Activated CD8-positive, alpha-beta memory T cell treated with anti-CD3 and anti-CD28 coated beads for 4 hours (primary cell): ENCODE measurements around the gene NFYC.
"Not testable (repeated sequence)": the region's sequence is repeated elsewhere in the genome, so short reads cannot be mapped to it uniquely, and the experiment has no call there.

ENCODE experiments used
- DNase-seq, 2 donors: peaks; one replicate each; pipeline ENCODE4 v3.0.0-alpha.2; 2020; ENCODE audit warnings: low read depth in 2 of 2

NFYC gene

GRCh38 chr1:40706626-40707025 lies 15.1 kb downstream of the NFYC start:
- DNase-seq = no peak

GRCh38 chr1:40708750-40709099 lies 17.2 kb downstream of the NFYC start:
- no peak for DNase-seq

- peak; percentile 46 to 57 for DNase-seq
These were observed 17.7 kb downstream of the NFYC start for GRCh38 chr1:40709100-40709801.

GRCh38 chr1:40709802-40710278 lies 18.3 kb downstream of the NFYC start:
- no peak for DNase-seq

- DNase-seq = no peak
These were observed 19.2 kb downstream of the NFYC start for GRCh38 chr1:40710581-40711315.

- DNase-seq = no peak
These were observed 20.2 kb downstream of the NFYC start for GRCh38 chr1:40711465-40712404.

- DNase-seq = no peak
These were observed 21.0 kb downstream of the NFYC start for GRCh38 chr1:40712405-40712944.

- no peak for DNase-seq
These were observed 21.5 kb downstream of the NFYC start for GRCh38 chr1:40712997-40713396.

GRCh38 chr1:40715491-40716059 lies 24.1 kb downstream of the NFYC start:
- DNase-seq = no peak

GRCh38 chr1:40717065-40717464 lies 25.6 kb downstream of the NFYC start:
- no peak for DNase-seq

GRCh38 chr1:40717955-40718354 lies 26.5 kb downstream of the NFYC start:
- DNase-seq = no peak

- DNase-seq = no peak
These were observed 29.0 kb downstream of the NFYC start for GRCh38 chr1:40720493-40720892.

GRCh38 chr1:40722622-40723021 lies 31.1 kb downstream of the NFYC start:
- no peak for DNase-seq

- no peak for DNase-seq
These were observed 31.9 kb downstream of the NFYC start for GRCh38 chr1:40723196-40723955.

GRCh38 chr1:40727662-40728061 lies 36.2 kb downstream of the NFYC start:
- not testable (repeated sequence) for DNase-seq

- not testable (repeated sequence) for DNase-seq
These were observed 37.9 kb downstream of the NFYC start for GRCh38 chr1:40729316-40729862.

GRCh38 chr1:40732756-40733301 lies 41.3 kb downstream of the NFYC start:
- no peak for DNase-seq

- no peak for DNase-seq
These were observed 43.6 kb downstream of the NFYC start for GRCh38 chr1:40734882-40735628.

- no peak for DNase-seq
These were observed 44.6 kb downstream of the NFYC start for GRCh38 chr1:40736085-40736531.
